Measurements from ENCODE around the gene NGEF.

Gene NGEF

DNA sequence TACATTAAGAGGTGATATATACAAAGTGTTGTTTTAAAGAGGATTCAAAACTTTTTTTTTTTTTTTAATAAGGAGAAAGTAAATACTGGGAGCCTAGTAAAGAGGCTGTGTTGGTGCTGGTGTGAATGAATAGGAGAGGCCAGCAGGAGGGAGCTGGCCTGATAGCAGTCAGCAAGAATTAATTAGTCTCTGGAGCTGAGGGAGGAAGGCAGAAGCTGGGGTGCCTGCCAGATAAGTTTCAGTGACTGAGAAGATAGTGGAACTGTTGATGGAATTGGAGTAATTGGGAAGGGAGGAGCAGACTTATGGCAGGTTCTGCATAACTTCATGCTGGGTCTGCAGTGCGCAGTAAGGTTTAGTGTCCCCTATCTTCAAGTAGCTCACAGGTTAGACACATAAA, 179.2 kb downstream of the NGEF start:
- TF ChIP-seq CTCF (IDR thresholded peaks at IDR 0.05; ENCODE audit: extremely low read depth, missing control alignments): no peak
- DNase-seq (ENCODE audit: low spot score): no peak

- DNase-seq (ENCODE audit: low spot score): no peak
- no peak for TF ChIP-seq CTCF (IDR thresholded peaks at IDR 0.05; ENCODE audit: extremely low read depth, missing control alignments)
Observed at GRCh38 chr2:232831496-232831895, 181.6 kb downstream of the NGEF start.

GRCh38 chr2:232829988-232830387, 183.1 kb downstream of the NGEF start:
- no peak for DNase-seq (ENCODE audit: low spot score)
- TF ChIP-seq CTCF (IDR thresholded peaks at IDR 0.05; ENCODE audit: extremely low read depth, missing control alignments): no peak
